ENCODE data around the gene ANKRD28. TPM values are rescaled to one million over a fixed set of nuclear protein-coding genes. Genes with fewer than 3 reads are reported as not detected.

Gene ANKRD28
- polyA plus RNA-seq, 1 of the 3 experiments (the other 2 are of a cell fraction) = 74.8 TPM

GRCh38 chr3:15805756-15806266 lies 8.0 kb upstream of the ANKRD28 start:
- WGBS (ENCODE audit: low lambda C conversion rate) = 46% methylated on average over 7 of the region's 7 CpGs
- H3K79me2 ChIP-seq (ENCODE audit: insufficient read depth) = peaks cover 91% of the 10 kb centered on the region
- no peak for DNase-seq
- ChIA-PET POLR2A (no interaction called here), CTCF (interaction anchor here (0.8 to 1.6 kb wide), 4 partner anchors 8 to 372 kb away, joined by 3 to 6 read pairs (median 4); partner anchors contain the start of genes ANKRD28, BTD and HACL1)
- H3F3A ChIP-seq (replicated peaks; ENCODE audit: insufficient read depth) = peaks cover 25% of the 10 kb centered on the region
- no peak overlapping the region for H2AFZ ChIP-seq (ENCODE audit: low read depth)
- no peaks in the 10 kb centered on the region for H3K27me3 ChIP-seq (ENCODE audit: insufficient read depth)
- peak overlapping the region; percentile 27; the same call in 1 of the 2 replicates for H3K4me2 ChIP-seq
- peaks cover 6 to 29% of the 10 kb centered on the region in 2 experiments; a peak in 2 of 4 replicates for H3K4me1 ChIP-seq (ENCODE audit: control insufficient read depth in 1 of 2, insufficient read depth in 2 of 2, low read depth in 1 of 2, low read length in 1 of 2)
- peak overlapping the region; percentile 56 for H3K9ac ChIP-seq
- H3K9me3 ChIP-seq = no peaks in the 10 kb centered on the region
- peaks cover 0 to 8% of the 10 kb centered on the region in 2 experiments for H3K36me3 ChIP-seq (replicated peaks in 1 of 2; ENCODE audit: control insufficient read depth in 1 of 2, insufficient read depth in 2 of 2, low read length in 1 of 2)
- peak; percentile 31; the same call in 1 of the 2 replicates for TF ChIP-seq POLR2AphosphoS5 (IDR thresholded peaks at IDR 0.05; ENCODE audit: low read depth, low read length)
- TF ChIP-seq EP300 (IDR thresholded peaks at IDR 0.05; ENCODE audit: borderline replicate concordance in 1 of 2, low read depth in 1 of 2, low read length in 1 of 2) = no peak
- TF ChIP-seq NRF1 (IDR thresholded peaks at IDR 0.05; ENCODE audit: low read depth, low read length) = no peak
- TF ChIP-seq NFIC (IDR thresholded peaks at IDR 0.05; ENCODE audit: borderline replicate concordance) = peak; percentile 12; the same call in 1 of the 2 replicates
- peak; percentile 91 for TF ChIP-seq MEF2A (IDR thresholded peaks at IDR 0.05; ENCODE audit: borderline replicate concordance, low read depth)
- TF ChIP-seq, protein P1, sequence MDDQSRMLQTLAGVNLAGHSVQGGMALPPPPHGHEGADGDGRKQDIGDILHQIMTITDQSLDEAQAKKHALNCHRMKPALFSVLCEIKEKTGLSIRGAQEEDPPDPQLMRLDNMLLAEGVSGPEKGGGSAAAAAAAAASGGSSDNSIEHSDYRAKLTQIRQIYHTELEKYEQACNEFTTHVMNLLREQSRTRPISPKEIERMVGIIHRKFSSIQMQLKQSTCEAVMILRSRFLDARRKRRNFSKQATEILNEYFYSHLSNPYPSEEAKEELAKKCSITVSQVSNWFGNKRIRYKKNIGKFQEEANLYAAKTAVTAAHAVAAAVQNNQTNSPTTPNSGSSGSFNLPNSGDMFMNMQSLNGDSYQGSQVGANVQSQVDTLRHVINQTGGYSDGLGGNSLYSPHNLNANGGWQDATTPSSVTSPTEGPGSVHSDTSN (IDR thresholded peaks at IDR 0.05) = peak; percentile 55; the same call in 1 of the 2 replicates
- TF ChIP-seq FOSL2 (IDR thresholded peaks at IDR 0.05; ENCODE audit: borderline replicate concordance, low read depth) = peak; percentile 53; the same call in 1 of the 2 replicates
- peak; percentile 43; the same call in 1 of the 2 replicates for TF ChIP-seq TCF12 (IDR thresholded peaks at IDR 0.05)
- 0 out of 2 replicates have a peak, but pooled peaks have one; percentile 17 for TF ChIP-seq TEAD4 (IDR thresholded peaks at IDR 0.05; ENCODE audit: borderline replicate concordance, insufficient read depth)
- TF ChIP-seq, protein P2, sequence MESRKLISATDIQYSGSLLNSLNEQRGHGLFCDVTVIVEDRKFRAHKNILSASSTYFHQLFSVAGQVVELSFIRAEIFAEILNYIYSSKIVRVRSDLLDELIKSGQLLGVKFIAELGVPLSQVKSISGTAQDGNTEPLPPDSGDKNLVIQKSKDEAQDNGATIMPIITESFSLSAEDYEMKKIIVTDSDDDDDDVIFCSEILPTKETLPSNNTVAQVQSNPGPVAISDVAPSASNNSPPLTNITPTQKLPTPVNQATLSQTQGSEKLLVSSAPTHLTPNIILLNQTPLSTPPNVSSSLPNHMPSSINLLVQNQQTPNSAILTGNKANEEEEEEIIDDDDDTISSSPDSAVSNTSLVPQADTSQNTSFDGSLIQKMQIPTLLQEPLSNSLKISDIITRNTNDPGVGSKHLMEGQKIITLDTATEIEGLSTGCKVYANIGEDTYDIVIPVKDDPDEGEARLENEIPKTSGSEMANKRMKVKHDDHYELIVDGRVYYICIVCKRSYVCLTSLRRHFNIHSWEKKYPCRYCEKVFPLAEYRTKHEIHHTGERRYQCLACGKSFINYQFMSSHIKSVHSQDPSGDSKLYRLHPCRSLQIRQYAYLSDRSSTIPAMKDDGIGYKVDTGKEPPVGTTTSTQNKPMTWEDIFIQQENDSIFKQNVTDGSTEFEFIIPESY (IDR thresholded peaks at IDR 0.05; ENCODE audit: borderline replicate concordance, low read depth) = no peak
- no peak overlapping the region for H3K4me3 ChIP-seq (ENCODE audit: low read depth in 2 of 2, low read length in 1 of 2)
- no peaks in the 10 kb centered on the region for H3K9me2 ChIP-seq
- H3K27ac ChIP-seq (ENCODE audit: low read depth in 2 of 2, low read length in 1 of 2) = peak overlapping the region; percentile 60 to 95
- no peaks in the 10 kb centered on the region for H4K20me1 ChIP-seq (ENCODE audit: insufficient read depth)

GRCh38 chr3:15804553-15805095 lies 6.8 kb upstream of the ANKRD28 start:
- CTCF ChIA-PET = interaction anchor here (1.1 to 1.5 kb wide), 2 partner anchors 175 to 374 kb away, joined by 4 to 6 read pairs; no protein-coding TSS in a partner anchor
- Histone ChIP-seq H3F3A (replicated peaks; ENCODE audit: insufficient read depth) (peaks cover 26% of the 10 kb centered on the region), H3K9ac (peak overlapping the region; percentile 56; the same call in 1 of the 2 replicates), H3K27ac (ENCODE audit: low read depth in 2 of 2, low read length in 1 of 2) (peak overlapping the region; percentile 60 to 95; a peak in 3 of 4 replicates), H3K4me1 (ENCODE audit: control insufficient read depth in 1 of 2, insufficient read depth in 2 of 2, low read depth in 1 of 2, low read length in 1 of 2) (peaks cover 6 to 39% of the 10 kb centered on the region in 2 experiments; a peak in 2 of 4 replicates), H3K9me2 (no peaks in the 10 kb centered on the region), H3K4me2 (peak overlapping the region; percentile 27; the same call in 1 of the 2 replicates), H3K79me2 (ENCODE audit: insufficient read depth) (peaks cover 92% of the 10 kb centered on the region), H3K36me3 (replicated peaks in 1 of 2; ENCODE audit: control insufficient read depth in 1 of 2, insufficient read depth in 2 of 2, low read length in 1 of 2) (peaks cover 0 to 7% of the 10 kb centered on the region in 2 experiments), H3K9me3 (no peaks in the 10 kb centered on the region), H2AFZ (ENCODE audit: low read depth) (no peak overlapping the region), H3K27me3 (ENCODE audit: insufficient read depth) (no peaks in the 10 kb centered on the region), H4K20me1 (ENCODE audit: insufficient read depth) (no peaks in the 10 kb centered on the region), H3K4me3 (ENCODE audit: low read depth in 2 of 2, low read length in 1 of 2) (no peak overlapping the region)
- WGBS (ENCODE audit: low lambda C conversion rate) = 93% methylated on average over 4 of the region's 4 CpGs
- TF ChIP-seq USF2 (IDR thresholded peaks at IDR 0.05; ENCODE audit: borderline replicate concordance, low read depth, low read length) = no peak
- no peak for TF ChIP-seq RFX5 (IDR thresholded peaks at IDR 0.05; ENCODE audit: low read length)
- TF ChIP-seq, protein P1 (IDR thresholded peaks at IDR 0.05) = peak; percentile 48; the same call in 1 of the 2 replicates
- no peak for TF ChIP-seq POLR2AphosphoS5 (IDR thresholded peaks at IDR 0.05; ENCODE audit: low read depth, low read length)
- TF ChIP-seq EZH2phosphoT487 (IDR thresholded peaks at IDR 0.05; ENCODE audit: borderline replicate concordance, low read depth) = no peak
- TF ChIP-seq MXI1 (IDR thresholded peaks at IDR 0.05; ENCODE audit: low read depth, low read length) = no peak
- peak; percentile 70 for TF ChIP-seq TCF12 (IDR thresholded peaks at IDR 0.05)
- DNase-seq = no peak
- POLR2A ChIA-PET = no interaction called here

Measured in SK-N-SH (cell line).